Activated gamma-delta T cell treated with Interleukin-2 at 50 U/mL for 16 hours (primary cell): ENCODE results near the gene PRRC2B.
A peak's percentile ranks its signal among the peaks of the same experiment; 100 is the strongest.

Experiments
- DNase-seq: peaks from one replicate; pipeline ENCODE4 v3.0.0-alpha.2; 2020

The PRRC2B gene

GRCh38 chr9:131521822-131522221 is 127.9 kb downstream of the PRRC2B start:
- DNase-seq = no peak

- no peak for DNase-seq
Measured at GRCh38 chr9:131522257-131523085, 128.6 kb downstream of the PRRC2B start.

- no peak for DNase-seq
Measured at GRCh38 chr9:131523086-131523388, 129.2 kb downstream of the PRRC2B start.

- no peak for DNase-seq
Measured at GRCh38 chr9:131523451-131524435, 129.9 kb downstream of the PRRC2B start.

- no peak for DNase-seq
Measured at GRCh38 chr9:131524665-131525315, 130.9 kb downstream of the PRRC2B start.

- DNase-seq = no peak
Measured at GRCh38 chr9:131525643-131526565, 132.0 kb downstream of the PRRC2B start.

GRCh38 chr9:131528186-131528585 is 134.3 kb downstream of the PRRC2B start:
- no peak for DNase-seq

- DNase-seq = no peak
Measured at GRCh38 chr9:131528886-131529505, 135.1 kb downstream of the PRRC2B start.

- DNase-seq = no peak
Measured at GRCh38 chr9:131529597-131530545, 136.0 kb downstream of the PRRC2B start.

GRCh38 chr9:131530546-131530919 is 136.6 kb downstream of the PRRC2B start:
- no peak for DNase-seq

GRCh38 chr9:131530920-131531832 is 137.3 kb downstream of the PRRC2B start, which contains the start of gene UCK1:
Gene UCK1 (minus strand): TSS chr9:131531263. CDS start chr9:131531174, 89 bp downstream.
- peak; percentile 67 for DNase-seq

- DNase-seq = peak; percentile 44
Measured at GRCh38 chr9:131534721-131535237, 140.9 kb downstream of the PRRC2B start.

GRCh38 chr9:131537946-131538345 is 144.1 kb downstream of the PRRC2B start:
- DNase-seq = no peak

- peak; percentile 37 for DNase-seq
Measured at GRCh38 chr9:131539223-131539923, 145.5 kb downstream of the PRRC2B start.

- no peak for DNase-seq
Measured at GRCh38 chr9:131543141-131543540, 149.3 kb downstream of the PRRC2B start.

GRCh38 chr9:131545003-131545785 is 151.3 kb downstream of the PRRC2B start, which contains the start of gene PRRT1B:
Gene PRRT1B (plus strand): TSS chr9:131545523. CDS start chr9:131545616, 93 bp downstream.
- DNase-seq = no peak

GRCh38 chr9:131545786-131546335 is 152.0 kb downstream of the PRRC2B start:
- DNase-seq = no peak
